ENCODE data around the gene ERBB3.
"Not testable (repeated sequence)": the region's sequence is repeated elsewhere in the genome, so short reads cannot be mapped to it uniquely, and the experiment has no call there.

ERBB3 gene

GRCh38 chr12:56079723-56080555 is at the start of gene ERBB3:
Gene ERBB3 (plus strand): TSS chr12:56080165. CDS start chr12:56080301, 136 bp downstream.
- peak; percentile 71 for DNase-seq

- no peak for DNase-seq
Measured at GRCh38 chr12:56031987-56032386, 48.0 kb upstream of the ERBB3 start.

GRCh38 chr12:56034586-56035332 is 45.2 kb upstream of the ERBB3 start:
- no peak for DNase-seq

- no peak for DNase-seq
Measured at GRCh38 chr12:56037161-56037560, 42.8 kb upstream of the ERBB3 start.

- DNase-seq = no peak
Measured at GRCh38 chr12:56038022-56038655, 41.8 kb upstream of the ERBB3 start.

GRCh38 chr12:56040151-56040550 is 39.8 kb upstream of the ERBB3 start:
- DNase-seq = no peak

- no peak for DNase-seq
Measured at GRCh38 chr12:56040963-56041551, 38.9 kb upstream of the ERBB3 start.

GRCh38 chr12:56041552-56042429 is 38.2 kb upstream of the ERBB3 start, which contains the start of gene RPS26:
Gene RPS26 (plus strand): TSS chr12:56041918. CDS start chr12:56042167, 249 bp downstream.
- DNase-seq = peak; percentile 98

GRCh38 chr12:56042430-56042813 is 37.5 kb upstream of the ERBB3 start:
- not testable (repeated sequence) for DNase-seq

GRCh38 chr12:56042843-56043242 is 37.1 kb upstream of the ERBB3 start:
- DNase-seq = no peak

- DNase-seq = no peak
Measured at GRCh38 chr12:56046027-56046780, 33.8 kb upstream of the ERBB3 start.

GRCh38 chr12:56053407-56053893 is 26.5 kb upstream of the ERBB3 start:
- DNase-seq = no peak

GRCh38 chr12:56059964-56060363 is 20.0 kb upstream of the ERBB3 start:
- DNase-seq = not testable (repeated sequence)

- DNase-seq = no peak
Measured at GRCh38 chr12:56061982-56062381, 18.0 kb upstream of the ERBB3 start.

- DNase-seq = no peak
Measured at GRCh38 chr12:56062996-56063395, 17.0 kb upstream of the ERBB3 start.

- DNase-seq = no peak
Measured at GRCh38 chr12:56071648-56072047, 8.3 kb upstream of the ERBB3 start.

GRCh38 chr12:56074396-56074795 is 5.6 kb upstream of the ERBB3 start:
- no peak for DNase-seq

- not testable (repeated sequence) for DNase-seq
Measured at GRCh38 chr12:56077966-56078365, 2.0 kb upstream of the ERBB3 start.

- no peak for DNase-seq
Measured at GRCh38 chr12:56078427-56078826, 1.5 kb upstream of the ERBB3 start.

- no peak for DNase-seq
Measured at GRCh38 chr12:56078931-56079722, 838 bp upstream of the ERBB3 start.

Measured in NCI-H2107 (cell line).